Activated naive CD8-positive, alpha-beta T cell treated with anti-CD3 and anti-CD28 coated beads, Interleukin-2, amount 50 U/mL, for 24 hours (primary cell): ENCODE measurements around the gene CTDP1.
A peak's percentile ranks its signal among the peaks of the same experiment; 100 is the strongest.

Source experiments
- ATAC-seq: fragments of 150-1000 bp; cut with Tn5 transposase; one replicate; pipeline ENCODE4 v1.10.0; 2021
- DNase-seq: peaks from one replicate; pipeline ENCODE4 v3.0.0; 2021
- H3K27ac Mint-ChIP-seq: one replicate; pipeline ENCODE4 v1.8.0; 2021; ENCODE audit warnings: mild to moderate bottlenecking, mixed read lengths
- H3K27me3 Mint-ChIP-seq: one replicate; pipeline ENCODE4 v1.8.0; 2021; ENCODE audit warnings: mixed read lengths
- H3K36me3 Mint-ChIP-seq: one replicate; pipeline ENCODE4 v1.8.0; 2021; ENCODE audit warnings: low read depth, mixed read lengths
- H3K4me1 Mint-ChIP-seq: one replicate; pipeline ENCODE4 v1.8.0; 2021; ENCODE audit warnings: mixed read lengths
- H3K4me3 Mint-ChIP-seq: one replicate; pipeline ENCODE4 v1.8.0; 2021; ENCODE audit warnings: mild to moderate bottlenecking, moderate library complexity, mixed read lengths
- H3K9me3 Mint-ChIP-seq: one replicate; pipeline ENCODE4 v1.8.0; 2021; ENCODE audit warnings: mixed read lengths

Gene CTDP1

DNA sequence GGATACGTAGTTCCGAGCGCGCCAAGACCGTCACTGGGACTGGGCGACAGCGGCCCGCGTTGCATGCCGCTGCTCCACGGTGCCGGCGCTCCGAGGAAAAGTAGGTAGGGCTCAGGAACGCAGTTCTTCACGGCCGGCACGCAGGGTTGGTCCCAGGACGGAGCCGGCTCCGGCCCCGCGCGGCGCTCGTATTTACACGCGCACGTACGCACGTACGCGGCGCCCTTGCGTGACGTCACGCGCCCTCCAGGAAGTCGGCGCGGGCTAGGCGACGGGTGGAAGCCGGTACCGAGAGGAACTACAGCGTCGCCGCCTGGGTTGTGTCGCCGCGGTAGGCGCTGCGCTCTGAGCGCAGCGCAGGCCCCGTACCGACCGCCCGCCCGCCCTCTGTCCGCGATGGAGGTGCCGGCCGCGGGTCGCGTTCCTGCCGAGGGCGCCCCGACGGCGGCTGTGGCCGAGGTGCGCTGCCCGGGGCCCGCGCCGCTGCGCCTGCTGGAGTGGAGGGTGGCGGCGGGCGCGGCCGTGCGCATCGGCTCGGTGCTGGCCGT, at the start of gene CTDP1:
Gene CTDP1 (plus strand): TSS at position 252 of the 548 bp plus-strand sequence. CDS start 145 bp downstream, at position 397.
- ATAC-seq = peak; percentile 55
- Mint-ChIP-seq H3K4me1 (peaks cover 67% of the 10 kb centered on the region), H3K27me3 (peaks cover 1% of the 10 kb centered on the region), H3K4me3 (peak within 1 kb of the TSS; percentile 97), H3K9me3 (no peaks in the 10 kb centered on the region), H3K36me3 (peaks cover 43% of the 10 kb centered on the region), H3K27ac (peak within 1 kb of the TSS; percentile 99)
- DNase-seq = peak; percentile 89

- Mint-ChIP-seq H3K27me3 (peaks cover 6% of the 10 kb centered on the region), H3K9me3 (peaks cover 8% of the 10 kb centered on the region), H3K4me1 (peaks cover 16% of the 10 kb centered on the region), H3K4me3 (no peak overlapping the region), H3K27ac (no peak overlapping the region), H3K36me3 (no peaks in the 10 kb centered on the region)
- ATAC-seq = no peak
- DNase-seq = no peak
These were observed 49.1 kb upstream of the CTDP1 start for GRCh38 chr18:79630281-79631095.

DNA sequence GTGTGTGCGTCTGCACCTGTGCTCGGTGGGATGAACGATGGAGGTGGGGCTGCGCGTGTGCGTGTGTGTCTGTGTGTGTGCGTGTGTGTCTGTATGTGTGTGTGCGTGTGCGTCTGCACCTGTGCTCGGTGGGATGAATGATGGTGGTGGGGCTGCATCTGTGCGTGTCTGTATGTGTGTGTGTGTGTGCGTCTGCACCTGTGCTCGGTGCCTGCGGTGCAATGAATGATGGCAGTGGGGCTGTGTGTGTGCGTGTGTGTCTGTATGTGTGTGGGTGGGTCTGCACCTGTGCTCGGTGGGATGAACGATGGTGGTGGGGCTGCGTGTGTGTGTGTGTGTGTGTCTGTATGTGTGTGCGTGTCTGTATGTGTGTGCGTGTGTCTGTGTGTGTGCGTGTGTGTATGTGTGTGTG, 48.5 kb upstream of the CTDP1 start:
- DNase-seq = no peak
- H3K9me3 Mint-ChIP-seq = peaks cover 8% of the 10 kb centered on the region
- H3K4me3 Mint-ChIP-seq = no peak overlapping the region
- no peak for ATAC-seq
- peaks cover 12% of the 10 kb centered on the region for H3K4me1 Mint-ChIP-seq
- no peaks in the 10 kb centered on the region for H3K36me3 Mint-ChIP-seq
- H3K27ac Mint-ChIP-seq = no peak overlapping the region
- H3K27me3 Mint-ChIP-seq = peaks cover 3% of the 10 kb centered on the region

GRCh38 chr18:79631761-79632446, 47.7 kb upstream of the CTDP1 start:
- ATAC-seq (peak; percentile 56), DNase-seq (no peak)
- Mint-ChIP-seq H3K27ac (no peak overlapping the region), H3K9me3 (peaks cover 8% of the 10 kb centered on the region), H3K27me3 (peaks cover 4% of the 10 kb centered on the region), H3K36me3 (no peaks in the 10 kb centered on the region), H3K4me1 (peaks cover 12% of the 10 kb centered on the region), H3K4me3 (no peak overlapping the region)

DNA sequence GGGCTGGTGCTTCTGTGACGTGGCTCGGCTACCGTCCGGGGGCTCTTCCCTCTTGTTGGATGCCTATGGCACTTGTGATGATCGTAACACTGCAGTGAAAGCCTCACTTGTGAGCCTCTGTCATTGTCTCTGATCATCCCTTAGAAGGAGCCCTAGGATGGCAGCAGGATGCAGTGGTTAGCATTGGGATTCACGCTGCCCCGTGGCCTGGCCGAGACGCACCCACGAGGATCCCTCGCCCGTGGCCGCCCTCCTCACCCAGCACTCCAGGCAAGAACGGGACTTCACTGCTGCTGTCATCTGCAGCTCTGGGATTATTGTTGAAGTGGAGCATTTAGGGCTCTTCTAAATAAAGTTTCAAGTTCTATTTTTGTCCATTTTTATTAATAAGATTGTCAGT, 46.8 kb upstream of the CTDP1 start:
- Mint-ChIP-seq H3K27ac (no peak overlapping the region), H3K4me1 (peaks cover 12% of the 10 kb centered on the region), H3K9me3 (peaks cover 8% of the 10 kb centered on the region), H3K27me3 (peaks cover 8% of the 10 kb centered on the region), H3K36me3 (no peaks in the 10 kb centered on the region), H3K4me3 (no peak overlapping the region)
- ATAC-seq = no peak
- no peak for DNase-seq

DNA sequence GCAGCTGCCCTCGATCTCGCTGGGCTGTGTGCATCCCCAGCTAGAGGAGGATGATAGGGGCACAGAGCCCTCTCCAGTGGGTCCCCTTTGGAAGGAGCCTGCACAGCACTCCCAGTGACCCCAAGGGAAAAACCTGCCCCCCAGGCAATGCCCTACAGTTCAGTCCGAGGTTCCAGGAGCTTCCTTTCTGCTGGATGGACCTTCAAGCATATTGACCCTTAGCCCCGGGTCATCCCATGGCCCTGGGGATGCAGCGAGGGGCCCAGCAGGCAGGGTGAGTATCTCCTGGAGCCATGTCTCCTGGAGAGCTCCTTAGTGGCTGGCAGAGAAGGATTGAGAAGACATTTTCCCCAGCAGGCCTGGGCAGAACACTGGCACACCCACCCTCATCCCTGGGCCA, 45.4 kb upstream of the CTDP1 start:
- no peak for ATAC-seq
- Mint-ChIP-seq H3K9me3 (peaks cover 8% of the 10 kb centered on the region), H3K36me3 (no peaks in the 10 kb centered on the region), H3K4me3 (no peak overlapping the region), H3K27me3 (peaks cover 11% of the 10 kb centered on the region), H3K27ac (no peak overlapping the region), H3K4me1 (peaks cover 12% of the 10 kb centered on the region)
- no peak for DNase-seq

- Mint-ChIP-seq H3K27ac (no peak overlapping the region), H3K9me3 (peaks cover 8% of the 10 kb centered on the region), H3K4me1 (peaks cover 12% of the 10 kb centered on the region), H3K4me3 (no peak overlapping the region), H3K27me3 (peaks cover 11% of the 10 kb centered on the region), H3K36me3 (no peaks in the 10 kb centered on the region)
- no peak for DNase-seq
- no peak for ATAC-seq
These were observed 44.8 kb upstream of the CTDP1 start for GRCh38 chr18:79634593-79635426.

GRCh38 chr18:79635427-79635726, 44.2 kb upstream of the CTDP1 start:
- Mint-ChIP-seq H3K27me3 (peaks cover 11% of the 10 kb centered on the region), H3K27ac (no peak overlapping the region), H3K4me1 (peaks cover 12% of the 10 kb centered on the region), H3K9me3 (peaks cover 8% of the 10 kb centered on the region), H3K36me3 (no peaks in the 10 kb centered on the region), H3K4me3 (no peak overlapping the region)
- ATAC-seq = no peak
- DNase-seq = no peak

- Mint-ChIP-seq H3K36me3 (no peaks in the 10 kb centered on the region), H3K27ac (no peak overlapping the region), H3K4me1 (no peaks in the 10 kb centered on the region), H3K4me3 (no peak overlapping the region), H3K9me3 (peaks cover 8% of the 10 kb centered on the region), H3K27me3 (peaks cover 16% of the 10 kb centered on the region)
- no peak for ATAC-seq
- DNase-seq = no peak
These were observed 42.3 kb upstream of the CTDP1 start for GRCh38 chr18:79637181-79637920.

DNA sequence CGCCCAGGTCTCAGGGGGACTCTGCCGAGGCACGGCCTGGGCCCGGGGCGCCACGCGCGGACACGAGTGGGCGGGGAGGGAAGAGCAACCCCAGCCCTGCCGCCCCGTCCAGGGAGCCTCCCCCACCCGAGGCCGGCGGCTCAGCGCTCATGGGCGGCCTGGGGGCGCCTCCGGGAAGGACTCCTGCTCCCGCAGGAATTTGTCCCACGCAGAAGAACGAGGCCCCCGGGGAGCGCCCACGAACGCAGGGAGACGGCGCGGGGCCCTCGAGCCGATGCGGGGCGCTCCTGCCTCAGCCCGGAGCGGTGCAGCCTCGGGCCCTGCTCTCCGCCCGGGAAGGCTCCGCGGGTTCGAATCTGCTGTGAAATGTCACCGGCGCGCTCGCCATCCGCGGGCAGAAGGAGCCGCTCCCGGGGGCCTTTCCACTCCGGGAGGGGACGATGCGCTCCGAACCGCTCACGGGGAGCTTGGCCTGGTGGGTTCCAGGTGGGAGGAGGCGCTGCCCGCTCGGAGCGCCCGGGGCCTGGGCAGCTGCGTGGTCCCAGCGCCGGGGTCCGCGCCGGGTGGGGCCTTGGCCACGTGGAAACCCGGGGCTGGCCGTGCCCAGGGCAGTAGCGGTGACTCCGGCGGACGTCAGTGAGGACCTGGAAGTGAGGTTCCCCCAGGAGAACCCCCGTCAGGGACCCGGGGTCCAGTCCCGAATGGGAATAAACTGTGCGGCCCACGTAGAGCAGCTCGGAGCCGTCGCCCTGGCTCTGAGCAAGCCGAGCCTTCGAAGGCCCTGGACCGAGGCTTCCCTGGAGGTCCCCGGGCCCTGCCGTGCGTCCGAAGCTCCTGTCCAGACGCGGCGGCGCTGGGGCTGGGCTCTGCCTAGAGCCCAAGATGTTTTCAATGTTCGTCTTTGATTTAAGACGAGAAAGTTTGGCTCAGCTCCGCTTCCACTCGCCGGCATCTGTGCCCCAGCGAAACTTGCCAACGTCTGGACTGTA, 41.4 kb upstream of the CTDP1 start:
- no peak for ATAC-seq

DNA sequence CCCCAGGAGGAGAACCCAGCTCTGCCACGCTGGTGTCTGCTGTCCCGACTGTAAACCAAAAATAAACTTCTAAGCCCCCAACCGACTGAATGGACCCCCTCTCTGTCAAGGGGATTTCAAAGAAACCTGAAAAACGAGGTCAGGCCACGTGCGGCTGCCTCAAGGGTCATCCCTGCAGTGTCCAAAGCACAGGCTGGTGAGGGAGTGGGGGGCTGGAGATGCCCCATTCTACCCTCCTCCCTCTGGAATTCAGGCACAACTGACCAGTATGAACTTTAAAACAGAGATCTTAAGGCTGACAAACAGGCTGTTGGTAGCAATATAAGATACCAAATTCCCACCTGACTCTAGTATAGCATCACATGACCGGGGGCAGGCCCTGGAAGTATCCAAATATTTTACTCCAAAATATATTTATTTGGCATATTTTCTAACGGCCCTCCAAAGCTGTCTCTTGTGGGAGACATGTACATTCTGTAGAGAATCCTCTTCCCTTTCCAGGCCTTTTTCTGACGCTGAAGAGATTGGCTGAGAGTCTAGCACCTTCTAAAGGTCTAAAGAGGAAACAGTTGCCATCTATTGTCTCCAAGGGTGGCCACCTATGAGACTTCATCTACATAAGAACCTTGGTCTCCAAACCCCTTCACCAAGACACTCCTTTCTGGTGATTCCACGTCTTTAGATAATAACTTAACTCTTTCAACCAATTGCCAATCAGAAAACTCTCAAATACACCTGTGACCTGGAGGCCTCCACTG, 40.4 kb upstream of the CTDP1 start:
- peaks cover 17% of the 10 kb centered on the region for H3K4me1 Mint-ChIP-seq
- ATAC-seq (no peak), DNase-seq (no peak)
- H3K27me3 Mint-ChIP-seq = peaks cover 16% of the 10 kb centered on the region
- H3K4me3 Mint-ChIP-seq = no peak overlapping the region
- H3K27ac Mint-ChIP-seq = no peak overlapping the region
- no peaks in the 10 kb centered on the region for H3K9me3 Mint-ChIP-seq
- no peaks in the 10 kb centered on the region for H3K36me3 Mint-ChIP-seq

More for the DNA sequence above, 41.4 kb upstream of the CTDP1 start:
- peaks cover 8% of the 10 kb centered on the region for H3K9me3 Mint-ChIP-seq
- no peak overlapping the region for H3K4me3 Mint-ChIP-seq
- no peak for DNase-seq
- no peak overlapping the region for H3K27ac Mint-ChIP-seq
- H3K27me3 Mint-ChIP-seq = peaks cover 16% of the 10 kb centered on the region
- no peaks in the 10 kb centered on the region for H3K36me3 Mint-ChIP-seq
- peaks cover 7% of the 10 kb centered on the region for H3K4me1 Mint-ChIP-seq

GRCh38 chr18:79640064-79640672, 39.4 kb upstream of the CTDP1 start:
- H3K27ac Mint-ChIP-seq = no peak overlapping the region
- no peak overlapping the region for H3K4me3 Mint-ChIP-seq
- ATAC-seq = no peak
- DNase-seq = no peak
- H3K36me3 Mint-ChIP-seq = no peaks in the 10 kb centered on the region
- peaks cover 16% of the 10 kb centered on the region for H3K27me3 Mint-ChIP-seq
- no peaks in the 10 kb centered on the region for H3K9me3 Mint-ChIP-seq
- peaks cover 18% of the 10 kb centered on the region for H3K4me1 Mint-ChIP-seq
